Measurements from ENCODE around the gene MAGED1.

Gene MAGED1, protein sequence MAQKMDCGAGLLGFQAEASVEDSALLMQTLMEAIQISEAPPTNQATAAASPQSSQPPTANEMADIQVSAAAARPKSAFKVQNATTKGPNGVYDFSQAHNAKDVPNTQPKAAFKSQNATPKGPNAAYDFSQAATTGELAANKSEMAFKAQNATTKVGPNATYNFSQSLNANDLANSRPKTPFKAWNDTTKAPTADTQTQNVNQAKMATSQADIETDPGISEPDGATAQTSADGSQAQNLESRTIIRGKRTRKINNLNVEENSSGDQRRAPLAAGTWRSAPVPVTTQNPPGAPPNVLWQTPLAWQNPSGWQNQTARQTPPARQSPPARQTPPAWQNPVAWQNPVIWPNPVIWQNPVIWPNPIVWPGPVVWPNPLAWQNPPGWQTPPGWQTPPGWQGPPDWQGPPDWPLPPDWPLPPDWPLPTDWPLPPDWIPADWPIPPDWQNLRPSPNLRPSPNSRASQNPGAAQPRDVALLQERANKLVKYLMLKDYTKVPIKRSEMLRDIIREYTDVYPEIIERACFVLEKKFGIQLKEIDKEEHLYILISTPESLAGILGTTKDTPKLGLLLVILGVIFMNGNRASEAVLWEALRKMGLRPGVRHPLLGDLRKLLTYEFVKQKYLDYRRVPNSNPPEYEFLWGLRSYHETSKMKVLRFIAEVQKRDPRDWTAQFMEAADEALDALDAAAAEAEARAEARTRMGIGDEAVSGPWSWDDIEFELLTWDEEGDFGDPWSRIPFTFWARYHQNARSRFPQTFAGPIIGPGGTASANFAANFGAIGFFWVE

DNA sequence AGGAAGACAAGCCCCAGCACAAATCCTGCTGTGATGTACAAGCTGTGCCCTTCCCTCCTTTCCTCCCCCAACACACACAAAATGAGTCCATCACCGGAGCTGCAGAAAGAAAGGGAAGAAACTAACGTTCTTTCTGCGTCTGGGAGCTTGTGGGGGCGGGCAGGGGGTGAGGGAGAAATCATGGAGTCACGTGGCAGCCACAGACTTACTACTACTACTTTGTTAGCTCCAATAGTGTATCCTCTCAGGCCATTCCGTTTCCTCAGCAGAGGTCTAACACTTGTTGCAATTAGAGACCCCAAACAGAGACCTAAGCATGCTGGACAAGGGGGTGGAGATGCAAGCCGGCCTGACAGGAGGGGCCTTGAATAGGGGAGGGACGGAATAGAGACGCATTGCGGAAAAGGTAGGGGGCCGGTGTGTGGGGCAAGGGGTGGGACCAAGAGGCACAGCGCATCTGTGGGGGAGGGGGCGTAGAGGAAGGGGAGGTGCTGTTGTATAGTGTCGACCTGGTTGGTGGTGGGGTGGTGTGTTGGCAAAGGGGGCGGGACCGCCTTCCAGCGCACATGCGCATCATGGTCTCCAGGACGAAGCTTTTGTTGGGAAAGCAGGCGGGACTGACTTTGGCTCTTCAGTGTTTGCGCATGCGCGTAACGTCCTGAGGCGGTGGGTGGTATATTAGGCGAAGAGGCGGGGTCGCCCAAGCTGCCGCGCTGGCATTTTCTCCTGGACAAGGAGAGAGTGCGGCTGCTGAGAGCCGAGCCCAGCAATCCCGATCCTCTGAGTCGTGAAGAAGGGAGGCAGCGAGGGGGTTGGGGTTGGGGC lies at the start of gene MAGED1:
Gene MAGED1 (plus strand): TSS at position 703 of the 825 bp plus-strand sequence. CDS start 682 bp downstream, outside the sequence.
- TF ChIP-seq CTCF (IDR thresholded peaks at IDR 0.05; ENCODE audit: low read depth, low read length), result no peak
- H3K4me3 ChIP-seq (ENCODE audit: low read depth, low read length), result peak within 1 kb of the TSS; percentile 79

- H3K4me3 ChIP-seq (ENCODE audit: low read depth, low read length), result no peak overlapping the region
- no peak for TF ChIP-seq CTCF (IDR thresholded peaks at IDR 0.05; ENCODE audit: low read depth, low read length)
These were observed 46.0 kb upstream of the MAGED1 start for GRCh38 chrX:51847463-51847862.

GRCh38 chrX:51851507-51852085 lies 41.8 kb upstream of the MAGED1 start:
- TF ChIP-seq CTCF (IDR thresholded peaks at IDR 0.05; ENCODE audit: low read depth, low read length), result no peak

DNA sequence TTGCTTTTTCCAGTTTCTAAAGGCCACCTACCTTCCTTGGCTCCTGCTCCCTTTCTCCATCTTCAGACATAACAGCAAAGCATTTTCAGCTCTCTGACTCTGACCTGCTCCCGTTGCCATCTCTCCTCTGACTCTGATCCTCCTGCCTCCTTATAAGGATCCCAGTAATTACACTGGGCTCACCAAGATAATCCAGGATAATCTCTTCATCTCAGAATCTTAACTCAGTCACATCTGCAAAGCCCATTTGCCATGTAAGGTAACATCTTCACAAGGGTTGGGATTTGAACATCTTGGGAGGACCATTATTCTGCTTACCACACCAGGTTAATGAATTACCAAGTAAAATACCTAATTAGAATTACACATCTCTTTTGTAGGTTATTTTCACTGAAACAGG lies 41.3 kb upstream of the MAGED1 start:
- TF ChIP-seq CTCF (IDR thresholded peaks at IDR 0.05; ENCODE audit: low read depth, low read length), result no peak
- H3K4me3 ChIP-seq (ENCODE audit: low read depth, low read length), result no peak overlapping the region

More at GRCh38 chrX:51851507-51852085, 41.8 kb upstream of the MAGED1 start:
- H3K4me3 ChIP-seq (ENCODE audit: low read depth, low read length), result no peak overlapping the region

GRCh38 chrX:51852621-51853020 lies 40.8 kb upstream of the MAGED1 start:
- no peak for TF ChIP-seq CTCF (IDR thresholded peaks at IDR 0.05; ENCODE audit: low read depth, low read length)
- no peak overlapping the region for H3K4me3 ChIP-seq (ENCODE audit: low read depth, low read length)

DNA sequence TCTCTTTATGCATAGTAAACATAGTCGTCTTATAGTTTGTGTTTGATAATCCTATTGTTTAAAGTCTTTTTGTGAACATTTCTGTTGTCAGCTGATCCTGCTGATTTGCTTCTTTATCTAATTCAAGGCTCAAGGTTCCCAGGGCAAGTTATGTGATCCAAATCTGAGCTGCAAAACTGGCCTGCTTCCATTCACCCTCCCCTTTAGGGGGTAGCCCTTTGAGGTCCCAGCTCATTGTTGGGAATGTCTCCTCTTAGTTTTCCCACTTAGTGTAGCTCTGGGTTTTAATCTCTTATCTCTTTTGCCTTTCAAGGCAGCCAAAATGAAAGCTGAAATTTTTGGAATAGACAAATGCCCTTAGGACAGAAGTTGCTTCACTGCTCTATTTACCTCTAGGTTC lies 40.2 kb upstream of the MAGED1 start:
- no peak for TF ChIP-seq CTCF (IDR thresholded peaks at IDR 0.05; ENCODE audit: low read depth, low read length)
- H3K4me3 ChIP-seq (ENCODE audit: low read depth, low read length), result no peak overlapping the region

Data from WI38 (cell line).